GM12873 (cell line): ENCODE data around the gene YARS1.

Experiments used
- TF ChIP-seq, protein P1 (sequence below): IDR thresholded peaks from 2 replicates; pipeline ENCODE4 v1.5.1; 2012; ENCODE audit warnings: low read depth, mild to moderate bottlenecking, moderate library complexity, low read length, control low read depth; ENCODE audit not compliant: insufficient read depth; ENCODE audit errors: missing control alignments

The YARS1 gene

DNA sequence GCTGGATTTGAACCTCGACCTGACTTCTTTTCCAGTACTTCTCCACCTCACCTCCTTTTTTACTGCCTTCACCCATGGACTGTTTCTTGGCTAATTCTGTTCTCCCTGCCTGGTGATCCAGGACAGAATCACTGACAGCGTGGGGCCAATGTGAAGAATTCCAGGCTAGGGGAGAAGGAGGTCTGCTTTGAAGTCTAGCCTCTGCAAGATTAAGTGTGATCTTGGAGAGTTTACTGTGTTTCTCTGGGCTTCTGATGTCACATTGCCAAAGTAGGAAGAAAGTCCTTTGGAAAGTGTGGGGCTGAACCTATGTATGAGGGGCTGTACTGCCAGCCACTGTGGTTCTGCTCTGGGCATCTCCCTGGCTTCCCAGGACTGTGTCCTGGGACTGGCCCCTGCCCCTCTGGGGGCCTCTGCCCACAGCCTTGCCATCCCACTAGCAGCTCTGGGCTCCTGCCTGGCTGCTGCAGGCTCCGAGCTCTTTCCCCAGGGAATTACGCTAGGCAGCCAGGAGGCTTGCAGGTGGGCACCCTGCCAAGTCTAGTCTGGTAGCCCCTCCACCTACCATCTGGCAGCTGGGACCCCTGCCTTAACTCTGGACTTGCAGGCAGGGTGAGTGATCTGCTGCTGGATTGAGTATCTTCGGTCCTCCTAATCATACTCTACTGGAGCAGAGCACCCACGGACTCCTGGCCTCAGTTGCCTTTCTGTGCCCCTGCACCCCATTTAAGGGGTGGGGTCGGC lies 52.2 kb downstream of the YARS1 start:
- TF ChIP-seq, protein P1, sequence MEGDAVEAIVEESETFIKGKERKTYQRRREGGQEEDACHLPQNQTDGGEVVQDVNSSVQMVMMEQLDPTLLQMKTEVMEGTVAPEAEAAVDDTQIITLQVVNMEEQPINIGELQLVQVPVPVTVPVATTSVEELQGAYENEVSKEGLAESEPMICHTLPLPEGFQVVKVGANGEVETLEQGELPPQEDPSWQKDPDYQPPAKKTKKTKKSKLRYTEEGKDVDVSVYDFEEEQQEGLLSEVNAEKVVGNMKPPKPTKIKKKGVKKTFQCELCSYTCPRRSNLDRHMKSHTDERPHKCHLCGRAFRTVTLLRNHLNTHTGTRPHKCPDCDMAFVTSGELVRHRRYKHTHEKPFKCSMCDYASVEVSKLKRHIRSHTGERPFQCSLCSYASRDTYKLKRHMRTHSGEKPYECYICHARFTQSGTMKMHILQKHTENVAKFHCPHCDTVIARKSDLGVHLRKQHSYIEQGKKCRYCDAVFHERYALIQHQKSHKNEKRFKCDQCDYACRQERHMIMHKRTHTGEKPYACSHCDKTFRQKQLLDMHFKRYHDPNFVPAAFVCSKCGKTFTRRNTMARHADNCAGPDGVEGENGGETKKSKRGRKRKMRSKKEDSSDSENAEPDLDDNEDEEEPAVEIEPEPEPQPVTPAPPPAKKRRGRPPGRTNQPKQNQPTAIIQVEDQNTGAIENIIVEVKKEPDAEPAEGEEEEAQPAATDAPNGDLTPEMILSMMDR, result no peak

DNA sequence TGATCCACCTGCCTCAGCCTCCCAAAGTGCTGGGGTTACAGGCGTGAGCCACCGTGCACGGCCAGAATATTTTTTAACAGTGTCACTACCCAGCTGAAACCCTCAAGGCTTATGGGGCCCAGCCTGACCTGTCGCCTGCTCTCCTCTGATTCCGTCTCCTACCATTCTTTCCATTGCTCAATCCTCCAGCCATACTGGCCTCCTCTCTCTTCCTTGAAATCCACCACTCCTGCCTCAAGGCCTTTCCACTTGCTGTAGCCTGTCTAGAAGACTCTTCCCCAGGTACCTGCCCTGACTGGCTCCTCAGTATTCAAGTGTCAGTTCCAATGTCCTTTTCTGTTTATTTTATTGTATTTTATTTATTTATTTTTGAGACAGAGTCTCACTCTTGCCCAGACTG lies 53.9 kb downstream of the YARS1 start:
- TF ChIP-seq, protein P1, result no peak

DNA sequence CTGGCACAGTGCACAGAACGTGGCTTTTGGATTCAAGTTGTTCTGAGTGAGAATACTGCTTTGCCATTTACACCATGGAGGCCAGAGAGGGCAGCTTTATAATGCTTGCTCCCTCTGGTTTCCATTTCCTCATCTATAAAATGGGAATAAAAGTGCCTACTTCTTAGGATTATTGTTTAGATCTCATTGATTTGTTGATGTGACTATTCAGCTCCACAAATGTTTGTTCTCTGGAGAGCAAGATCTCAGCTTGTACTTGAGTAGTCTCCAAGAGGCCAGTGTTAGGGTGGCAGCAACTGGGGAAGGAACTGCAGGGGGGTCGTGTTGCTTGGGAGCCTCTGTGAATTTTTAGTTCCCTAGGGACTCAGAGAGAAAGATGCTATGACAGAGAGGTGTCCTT lies 55.2 kb downstream of the YARS1 start:
- TF ChIP-seq, protein P1, result no peak

DNA sequence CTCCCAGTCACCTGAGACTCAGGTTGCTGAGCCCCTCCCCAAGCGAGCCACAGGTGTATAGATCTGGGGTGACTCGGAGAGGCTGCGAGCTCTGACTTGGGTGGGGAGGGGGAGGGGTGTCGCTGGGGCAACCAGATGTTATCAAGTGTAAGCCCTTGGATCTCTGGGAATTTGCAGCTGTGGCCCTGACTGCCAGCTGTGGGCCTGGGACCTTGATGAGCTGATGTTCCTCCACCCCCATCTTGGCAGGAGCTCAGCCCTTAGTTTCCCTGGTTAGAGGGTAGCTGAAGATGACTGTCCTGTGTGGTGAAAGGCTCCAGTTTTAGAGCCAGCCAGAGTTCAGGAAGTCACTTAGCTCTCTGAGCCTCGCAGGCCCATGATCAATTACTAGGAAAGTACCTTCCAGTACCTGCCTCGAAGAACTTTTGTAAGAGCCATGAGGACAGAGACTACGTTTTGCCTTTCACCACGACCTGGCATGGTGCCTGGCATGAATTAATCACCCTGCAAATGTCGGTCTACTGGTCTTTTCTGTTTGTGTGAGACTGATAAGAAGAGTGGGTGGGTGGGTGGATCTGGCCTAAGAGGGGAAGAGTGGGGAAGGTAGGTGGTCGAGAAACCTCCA lies 55.8 kb downstream of the YARS1 start:
- TF ChIP-seq, protein P1, result no peak

DNA sequence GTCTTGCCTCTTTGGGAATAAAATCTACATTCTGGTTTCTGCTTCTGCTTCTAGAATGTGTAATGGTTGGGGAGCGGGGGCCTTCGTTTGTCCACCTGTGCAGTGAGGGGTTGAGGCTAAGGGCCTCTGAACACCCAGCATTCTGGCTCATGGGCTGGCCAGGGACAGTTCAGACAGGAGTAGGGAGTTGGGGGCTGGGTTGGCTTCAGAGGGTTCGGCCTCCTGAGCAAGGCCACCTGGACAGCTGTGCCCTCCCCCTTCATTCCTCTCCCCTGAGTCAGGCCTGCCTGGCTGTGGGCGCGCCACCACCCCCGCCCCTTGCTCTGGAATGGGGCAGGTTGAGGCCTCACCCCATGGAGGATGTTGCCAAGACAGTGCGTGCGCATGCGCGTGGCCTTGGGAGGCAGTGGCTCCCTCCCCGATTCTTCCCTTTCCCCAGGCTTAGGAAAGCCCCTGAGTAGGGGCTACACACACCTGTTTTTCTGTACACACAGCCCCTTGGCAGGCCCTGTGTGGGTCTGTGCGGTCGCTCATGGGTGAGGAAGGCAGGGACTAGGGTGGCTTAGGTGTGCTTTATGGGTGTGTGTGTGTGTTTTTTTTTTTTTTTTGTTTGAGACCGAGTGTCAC lies 57.0 kb downstream of the YARS1 start:
- TF ChIP-seq, protein P1, result no peak

DNA sequence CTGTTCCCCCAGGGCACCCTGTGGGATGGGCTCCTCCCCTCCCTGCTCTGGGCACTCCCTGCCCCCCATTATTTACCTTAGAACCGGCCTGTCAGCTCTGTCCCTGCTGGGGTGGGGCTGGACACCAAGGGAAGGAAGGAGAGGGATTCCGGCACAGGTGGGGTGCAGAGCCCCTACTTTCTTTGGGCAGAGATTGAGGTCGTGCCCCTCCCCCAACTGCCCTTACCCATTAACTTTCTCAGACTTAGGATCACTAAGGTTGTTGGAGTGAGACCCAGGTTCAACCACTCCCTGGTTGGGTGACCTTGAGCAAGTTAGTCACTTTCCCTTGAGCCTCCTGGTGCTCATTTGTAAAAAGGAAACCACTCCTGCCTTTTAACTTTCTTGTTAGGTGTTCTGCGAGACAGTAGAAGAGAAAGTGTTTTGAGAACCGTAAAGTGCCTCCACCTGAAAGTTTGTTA lies 57.6 kb downstream of the YARS1 start:
- TF ChIP-seq, protein P1, result no peak

DNA sequence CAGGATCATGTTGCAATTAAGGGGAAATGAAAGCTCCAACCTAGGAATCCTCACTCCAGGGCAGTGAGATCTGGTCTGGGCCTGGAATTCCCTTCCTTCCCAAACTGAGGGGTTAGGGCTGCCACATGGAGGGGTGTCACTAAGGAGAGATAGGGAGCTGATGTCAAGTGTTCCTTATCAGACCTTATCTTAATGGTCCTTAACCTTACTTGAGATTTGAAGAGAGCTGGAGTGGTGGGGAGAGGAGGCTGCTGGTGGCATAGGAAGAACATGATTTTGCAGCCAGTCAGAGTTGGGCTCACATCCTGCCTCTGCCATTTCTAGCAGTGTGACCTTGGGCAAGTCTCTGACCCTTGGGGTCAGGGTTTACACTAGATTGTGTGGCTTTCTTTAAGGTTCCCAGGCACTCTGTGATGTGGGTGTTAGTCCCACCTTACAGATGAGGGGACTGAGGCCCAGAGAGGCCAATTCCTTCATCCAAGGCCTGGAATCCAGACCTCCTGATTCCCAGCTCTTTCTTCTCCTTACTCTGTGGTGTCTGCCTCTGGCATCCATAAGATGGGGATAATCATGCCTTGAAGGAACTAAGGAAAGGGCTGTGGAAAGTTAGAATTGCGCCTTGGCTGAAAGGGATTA lies 58.2 kb downstream of the YARS1 start:
- TF ChIP-seq, protein P1, result no peak
